Heart left ventricle (tissue), 13 donors: ENCODE data around the gene KCNAB2.

Experiments
- POLR2A ChIP-seq, 2 donors: fragments of 450-650 bp; IDR thresholded peaks; one replicate each; pipeline ENCODE4 v1.6.1; 2017; ENCODE audit warnings: antibody characterized with exemption in 2 of 2, mild to moderate bottlenecking in 2 of 2, moderate library complexity in 2 of 2
- TF ChIP-seq, protein P1 (sequence below), 12 donors: fragments of 200-600 bp; sonication (generic) in 4 of 12; IDR thresholded peaks; one replicate each; pipeline versions ENCODE4 v1.5.0 to v1.8.0; 2018 to 2022; ENCODE audit warnings: antibody characterized with exemption in 12 of 12, mild to moderate bottlenecking in 5 of 12
- donor health status: ischemic (EF 13 %, LVEDD 7.1; RV severe dilation, severe dysfunction).
- donor health status: DM: no; HTN: yes; CAD: no.
- donor health status: DM: no; HTN: no; CAD: no.
- donor health status: ischemic (EF 25% LVEDD 6.9; RV normal size, moderate dysfunction).
- donor health status: ischemic (EF 25% LVEDD 5.7; RV mildly dilated, moderate dysfunction).
- donor health status: ischemic (EF 35%, LVEDD 5.7; RV mildly dilated, moderate dysfunction).
- donor health status: nonischemic (EF 11% LVEDD 7.7; RV severe dilation, severe dysfunction).
- donor health status: DM: yes; HTN: yes; CAD: no.
- donor health status: PGD.
- donor health status: ischemic (EF 29% LVEDD 5.4; RV normal size, mild dysfunction).
- donor health status: nonischemic (EF 23%, LVEDD 6.1; RV moderate dilation, normal function).

DNA sequence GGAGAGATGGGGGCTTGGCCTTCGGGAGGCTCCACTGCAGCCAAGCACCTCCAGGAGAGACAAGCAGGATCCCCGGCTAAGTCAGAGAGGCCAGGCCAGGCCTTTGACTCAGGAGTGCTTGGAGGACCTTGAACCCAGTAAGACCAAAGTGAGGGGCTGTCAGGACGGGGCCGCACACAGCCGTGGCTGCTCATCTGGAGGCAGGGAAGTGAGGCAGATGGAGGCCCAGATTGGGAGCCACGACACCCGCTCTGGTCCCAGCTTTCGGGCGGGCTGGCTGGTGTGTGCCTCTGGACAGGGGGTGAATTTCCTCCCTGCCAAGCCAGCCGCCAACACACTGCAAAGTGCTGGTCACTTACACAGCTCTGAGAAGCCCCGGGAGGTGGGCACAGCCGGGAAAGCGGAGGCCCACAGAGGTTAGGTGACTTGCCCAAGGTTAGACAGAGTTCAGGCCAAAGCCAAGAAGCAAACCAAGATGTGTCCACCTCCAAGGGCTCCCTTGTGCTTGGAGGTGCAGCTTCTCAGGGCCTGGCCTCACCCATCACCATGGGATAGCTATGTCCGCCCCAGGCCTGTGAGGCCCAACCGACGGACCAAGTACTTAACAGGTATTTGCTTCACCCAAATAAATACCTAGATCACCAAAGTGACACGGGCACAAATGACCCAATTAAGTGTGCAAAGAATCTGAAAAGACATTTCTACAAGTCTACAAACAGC, 76.1 kb downstream of the KCNAB2 start:
- TF ChIP-seq, protein P1, sequence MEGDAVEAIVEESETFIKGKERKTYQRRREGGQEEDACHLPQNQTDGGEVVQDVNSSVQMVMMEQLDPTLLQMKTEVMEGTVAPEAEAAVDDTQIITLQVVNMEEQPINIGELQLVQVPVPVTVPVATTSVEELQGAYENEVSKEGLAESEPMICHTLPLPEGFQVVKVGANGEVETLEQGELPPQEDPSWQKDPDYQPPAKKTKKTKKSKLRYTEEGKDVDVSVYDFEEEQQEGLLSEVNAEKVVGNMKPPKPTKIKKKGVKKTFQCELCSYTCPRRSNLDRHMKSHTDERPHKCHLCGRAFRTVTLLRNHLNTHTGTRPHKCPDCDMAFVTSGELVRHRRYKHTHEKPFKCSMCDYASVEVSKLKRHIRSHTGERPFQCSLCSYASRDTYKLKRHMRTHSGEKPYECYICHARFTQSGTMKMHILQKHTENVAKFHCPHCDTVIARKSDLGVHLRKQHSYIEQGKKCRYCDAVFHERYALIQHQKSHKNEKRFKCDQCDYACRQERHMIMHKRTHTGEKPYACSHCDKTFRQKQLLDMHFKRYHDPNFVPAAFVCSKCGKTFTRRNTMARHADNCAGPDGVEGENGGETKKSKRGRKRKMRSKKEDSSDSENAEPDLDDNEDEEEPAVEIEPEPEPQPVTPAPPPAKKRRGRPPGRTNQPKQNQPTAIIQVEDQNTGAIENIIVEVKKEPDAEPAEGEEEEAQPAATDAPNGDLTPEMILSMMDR (IDR thresholded peaks at IDR 0.05), result no peak
- no peak for TF ChIP-seq POLR2A (IDR thresholded peaks at IDR 0.05)
